HEK293T (cell line): ENCODE measurements around the gene B3GNT8.
"Not testable (repeated sequence)": the region's sequence is repeated elsewhere in the genome, so short reads cannot be mapped to it uniquely, and the experiment has no call there.

Experiments used
- CTCF ChIA-PET: fragments of 350-600 bp; formaldehyde crosslinking; extraction: SDS; loops from one replicate; lab custom pipeline; 2021; ENCODE audit warnings: antibody characterized with exemption, inconsistent platforms; lab: Yijun Ruan, JAX
- POLR2A ChIA-PET: fragments of 350-600 bp; formaldehyde crosslinking; extraction: SDS; loops from one replicate; lab custom pipeline; 2020; ENCODE audit warnings: antibody characterized with exemption, inconsistent platforms; lab: Yijun Ruan, JAX
- DNase-seq: peaks from one replicate; pipeline ENCODE4 v3.0.0; 2012; ENCODE audit warnings: mixed read lengths; ENCODE audit errors: extremely low spot score
- ARNT ChIP-seq: fragments of 450-650 bp; IDR thresholded peaks from 2 replicates; pipeline ENCODE4 v1.6.1; 2017; ENCODE audit warnings: mild to moderate bottlenecking
- BHLHE40 ChIP-seq: fragments of 450-650 bp; IDR thresholded peaks from 2 replicates; pipeline ENCODE4 v1.6.1; 2016; ENCODE audit warnings: mild to moderate bottlenecking, moderate library complexity, borderline replicate concordance
- CTBP1 ChIP-seq: fragments of 450-650 bp; IDR thresholded peaks from 2 replicates; pipeline ENCODE4 v1.6.1; 2016; ENCODE audit warnings: borderline replicate concordance
- ELF4 ChIP-seq: fragments of 450-650 bp; IDR thresholded peaks from 2 replicates; pipeline ENCODE4 v1.6.1; 2017; ENCODE audit warnings: antibody characterized with exemption
- FOXA1 ChIP-seq: fragments of 450-650 bp; IDR thresholded peaks from 2 replicates; pipeline ENCODE4 v1.6.1; 2016; ENCODE audit warnings: mild to moderate bottlenecking
- FOXK2 ChIP-seq: fragments of 450-650 bp; IDR thresholded peaks from 2 replicates; pipeline ENCODE4 v1.6.1; 2016; ENCODE audit warnings: mild to moderate bottlenecking
- FOXM1 ChIP-seq: fragments of 450-650 bp; IDR thresholded peaks from 2 replicates; pipeline ENCODE4 v1.6.1; 2017; ENCODE audit warnings: mild to moderate bottlenecking, borderline replicate concordance
- HDGF ChIP-seq: fragments of 450-650 bp; IDR thresholded peaks from 2 replicates; pipeline ENCODE4 v1.6.1; 2017; ENCODE audit warnings: antibody characterized with exemption, borderline replicate concordance
- L3MBTL2 ChIP-seq: fragments of 450-650 bp; conservative IDR thresholded peaks from 2 replicates; pipeline ENCODE4 v1.6.1; 2016; ENCODE audit warnings: mild to moderate bottlenecking
- LEF1 ChIP-seq: fragments of 450-650 bp; IDR thresholded peaks from 2 replicates; pipeline ENCODE4 v1.6.1; 2017; ENCODE audit warnings: mild to moderate bottlenecking, borderline replicate concordance
- NFRKB ChIP-seq: fragments of 450-650 bp; IDR thresholded peaks from 2 replicates; pipeline ENCODE4 v1.6.1; 2016; ENCODE audit warnings: mild to moderate bottlenecking, moderate library complexity
- PKNOX1 ChIP-seq: fragments of 450-650 bp; IDR thresholded peaks from 2 replicates; pipeline ENCODE4 v1.6.1; 2016
- SP1 ChIP-seq: fragments of 450-650 bp; IDR thresholded peaks from 2 replicates; pipeline ENCODE4 v1.6.1; 2017
- SUZ12 ChIP-seq: fragments of 450-650 bp; IDR thresholded peaks from 2 replicates; pipeline ENCODE4 v1.6.1; 2016; ENCODE audit warnings: mild to moderate bottlenecking
- TARDBP ChIP-seq: fragments of 450-650 bp; IDR thresholded peaks from 2 replicates; pipeline ENCODE4 v1.6.1; 2016
- ZNF384 ChIP-seq: fragments of 450-650 bp; IDR thresholded peaks from 2 replicates; pipeline ENCODE4 v1.6.1; 2016

Gene B3GNT8

GRCh38 chr19:41426952-41427646, at the start of gene B3GNT8:
Gene B3GNT8, minus strand, starts transcription at chr19:41427374. Its CDS starts 596 bp downstream, at chr19:41426778.
- TF ChIP-seq PKNOX1, result no peak
- TF ChIP-seq ZNF384, result no peak
- no peak for TF ChIP-seq LEF1
- no peak for TF ChIP-seq HDGF
- no peak for TF ChIP-seq ARNT
- TF ChIP-seq FOXM1, result no peak
- no peak for TF ChIP-seq BHLHE40
- POLR2A ChIA-PET, result interaction anchor here (1.1 kb wide), 2 partner anchors 12 to 13 kb away, joined by 3 to 9 read pairs; partner anchors contain the start of gene DMAC2
- CTCF ChIA-PET, result no interaction called here
- peak; percentile 78 for DNase-seq

- no peak for DNase-seq
- POLR2A ChIA-PET, result no interaction called here
- TF ChIP-seq NFRKB (no peak), HDGF (no peak), ELF4 (no peak)
- CTCF ChIA-PET, result no interaction called here
Measured at GRCh38 chr19:41476583-41476982, 49.4 kb upstream of the B3GNT8 start.

- DNase-seq, CTCF ChIA-PET: not testable (repeated sequence)
Measured at GRCh38 chr19:41463257-41464256, 36.4 kb upstream of the B3GNT8 start.

GRCh38 chr19:41462497-41462896, 35.3 kb upstream of the B3GNT8 start:
- no peak for DNase-seq

More at GRCh38 chr19:41463257-41464256, 36.4 kb upstream of the B3GNT8 start:
- POLR2A ChIA-PET, result not testable (repeated sequence)

GRCh38 chr19:41457241-41457640, 30.1 kb upstream of the B3GNT8 start:
- DNase-seq, result no peak
- POLR2A ChIA-PET, result no interaction called here
- TF ChIP-seq TARDBP (no peak), PKNOX1 (no peak), LEF1 (no peak), CTBP1 (no peak), ZNF384 (no peak), NFRKB (no peak), SP1 (no peak), SUZ12 (no peak), ARNT (no peak), FOXK2 (no peak), L3MBTL2 (no peak), HDGF (no peak), ELF4 (no peak), FOXA1 (no peak)
- CTCF ChIA-PET, result no interaction called here

More at GRCh38 chr19:41462497-41462896, 35.3 kb upstream of the B3GNT8 start:
- no peak for TF ChIP-seq PKNOX1
- no peak for TF ChIP-seq FOXK2
- TF ChIP-seq SP1, result no peak
- TF ChIP-seq HDGF, result no peak
- no peak for TF ChIP-seq NFRKB
- TF ChIP-seq BHLHE40, result no peak
- no peak for TF ChIP-seq TARDBP
- no peak for TF ChIP-seq ZNF384
- no peak for TF ChIP-seq ARNT
- ChIA-PET POLR2A (no interaction called here), CTCF (no interaction called here)

- ChIA-PET CTCF (no interaction called here), POLR2A (no interaction called here)
- DNase-seq, result no peak
- no peak for TF ChIP-seq HDGF
- TF ChIP-seq PKNOX1, result no peak
- TF ChIP-seq BHLHE40, result no peak
- TF ChIP-seq L3MBTL2, result no peak
- TF ChIP-seq TARDBP, result no peak
- TF ChIP-seq FOXM1, result no peak
- TF ChIP-seq FOXA1, result no peak
- TF ChIP-seq SUZ12, result no peak
- no peak for TF ChIP-seq ZNF384
- TF ChIP-seq ARNT, result no peak
- no peak for TF ChIP-seq CTBP1
- TF ChIP-seq LEF1, result no peak
- no peak for TF ChIP-seq FOXK2
- TF ChIP-seq NFRKB, result no peak
- TF ChIP-seq ELF4, result no peak
- TF ChIP-seq SP1, result no peak
Measured at GRCh38 chr19:41456342-41456918, 29.3 kb upstream of the B3GNT8 start.
